Activated gamma-delta T cell (primary cell): ENCODE data around the gene LATS2.

Experiments
- DNase-seq: peaks from one replicate; lab custom pipeline; 2025; lab: John Stamatoyannopoulos, UW

LATS2 gene

GRCh38 chr13:21015284-21015683 lies 46.1 kb downstream of the LATS2 start:
- DNase-seq, result no peak

DNA sequence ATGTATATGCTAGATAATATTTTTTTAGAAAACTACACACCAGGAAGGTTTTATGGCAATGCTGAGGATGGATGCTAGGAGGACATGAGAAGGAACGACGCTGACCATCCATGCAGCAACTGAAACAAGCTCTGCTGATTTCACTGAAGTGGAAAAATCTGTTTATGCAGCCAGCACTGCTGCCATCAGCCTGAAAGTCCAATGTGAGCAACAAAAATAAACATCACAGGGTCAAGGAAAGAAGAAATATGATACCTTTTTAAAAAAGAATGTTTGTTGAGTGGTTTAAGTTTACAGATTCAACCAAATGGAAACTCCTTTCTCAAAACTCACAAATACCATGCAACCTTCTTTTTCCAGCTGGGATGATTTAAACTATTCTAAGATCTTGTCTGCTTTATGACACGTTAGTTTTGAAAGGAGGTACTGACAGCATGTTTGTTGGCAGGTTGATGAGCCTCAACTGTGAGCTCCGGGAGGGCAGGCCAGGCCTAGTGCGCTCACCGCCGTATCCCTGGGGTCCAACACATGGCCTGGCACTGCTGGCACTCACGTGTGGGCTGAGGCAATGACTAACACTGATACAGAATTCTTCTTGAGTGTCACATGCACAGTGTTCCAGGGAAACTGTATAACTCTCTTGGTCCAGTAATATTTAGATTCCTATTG lies 46.8 kb downstream of the LATS2 start:
- DNase-seq, result no peak

DNA sequence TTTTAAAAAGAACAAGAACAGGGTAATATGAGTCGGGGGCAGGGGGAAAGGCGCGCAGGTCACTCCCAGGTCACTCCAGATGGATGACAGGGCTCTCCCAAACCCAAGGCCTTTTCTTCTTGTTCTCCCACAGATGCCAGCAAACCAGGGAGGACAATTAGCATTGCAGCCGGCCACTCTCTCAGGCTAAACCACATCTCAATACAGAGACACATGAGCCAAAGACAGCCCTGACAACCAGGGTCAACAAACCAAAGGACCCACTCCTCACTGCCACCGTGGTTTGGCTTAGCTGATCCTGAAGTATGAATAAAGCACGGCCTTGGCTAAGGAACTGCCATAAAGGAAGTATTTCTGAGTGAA lies 47.3 kb downstream of the LATS2 start:
- no peak for DNase-seq

DNA sequence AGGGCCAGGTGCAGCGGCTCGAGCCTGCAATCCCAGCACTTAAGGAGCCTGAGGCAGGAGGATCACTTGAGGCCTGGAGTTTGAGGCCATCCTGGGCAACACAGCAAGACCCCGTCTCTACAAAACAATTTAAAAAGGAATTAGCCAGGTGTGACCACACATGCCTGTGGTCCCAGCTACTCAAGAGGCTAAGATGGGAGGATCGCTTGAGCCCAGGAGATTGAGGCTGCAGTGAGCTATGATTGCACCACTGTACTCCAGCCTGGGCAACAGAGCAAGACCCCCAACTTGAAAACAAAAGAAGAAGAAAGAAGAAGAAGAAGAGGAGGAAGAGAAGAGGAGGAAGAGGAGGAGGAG lies 47.7 kb downstream of the LATS2 start:
- DNase-seq, result no peak

DNA sequence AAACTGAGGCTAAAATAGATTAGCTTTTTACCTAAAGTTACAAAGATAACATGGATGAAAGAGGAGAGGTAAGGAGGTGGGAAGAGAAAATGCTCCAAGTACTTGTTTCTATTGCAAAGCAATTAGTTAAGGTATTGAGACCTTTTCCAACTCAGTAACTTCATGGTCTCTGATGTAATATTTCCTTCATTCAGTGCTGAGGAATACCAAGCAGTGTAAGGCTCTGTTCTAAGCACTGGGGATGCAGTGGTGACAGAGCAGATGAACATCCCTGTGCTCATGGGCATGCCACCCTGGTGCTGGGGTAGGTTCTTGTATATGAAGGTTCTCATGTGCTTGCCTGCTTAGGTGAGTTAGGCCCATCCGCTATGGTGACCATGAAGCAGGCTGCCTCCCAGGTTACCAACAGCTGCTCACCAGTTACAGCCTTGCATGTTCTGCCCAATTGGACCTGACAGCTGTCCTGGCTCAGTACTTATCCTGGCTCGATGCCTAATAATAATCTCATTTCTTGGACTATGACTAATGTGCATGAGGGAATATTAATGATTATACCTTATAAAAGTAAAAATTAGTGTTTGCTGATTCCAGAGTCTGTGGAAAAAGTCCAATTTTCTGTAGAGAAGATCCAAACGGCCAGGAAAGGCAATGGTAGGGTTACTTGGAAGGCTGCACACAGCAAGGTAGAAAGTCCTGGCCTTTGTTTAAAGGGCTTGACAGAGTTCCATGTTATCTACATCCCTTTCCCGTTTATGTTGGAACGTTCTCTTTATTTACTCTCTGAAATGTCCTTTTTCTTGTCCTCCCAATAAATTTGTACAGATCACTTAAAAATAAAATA lies 48.3 kb downstream of the LATS2 start:
- DNase-seq, result no peak

GRCh38 chr13:21012211-21012610 lies 49.2 kb downstream of the LATS2 start:
- DNase-seq, result no peak

DNA sequence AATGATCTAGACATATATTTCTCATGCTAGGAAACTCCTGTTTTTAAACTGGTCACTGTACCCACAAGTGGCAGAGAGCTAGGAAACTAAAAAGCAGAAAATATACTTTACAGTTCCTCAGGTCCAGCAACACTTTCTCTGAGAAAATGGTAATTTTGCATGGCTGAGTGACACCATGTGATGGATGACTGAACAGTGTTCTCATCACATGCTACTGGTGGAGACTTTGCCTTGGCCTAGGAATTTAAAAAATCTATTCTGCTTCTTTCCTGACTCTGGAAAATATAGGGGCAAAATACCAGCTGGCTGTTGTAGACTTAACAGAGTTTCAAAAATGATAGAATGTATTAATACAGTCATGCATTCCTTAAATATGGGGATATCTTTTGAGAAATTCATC lies 50.0 kb downstream of the LATS2 start:
- DNase-seq, result no peak

- DNase-seq, result no peak
Observed at GRCh38 chr13:21010621-21011020, 50.8 kb downstream of the LATS2 start.

- no peak for DNase-seq
Observed at GRCh38 chr13:21009036-21009435, 52.4 kb downstream of the LATS2 start.

DNA sequence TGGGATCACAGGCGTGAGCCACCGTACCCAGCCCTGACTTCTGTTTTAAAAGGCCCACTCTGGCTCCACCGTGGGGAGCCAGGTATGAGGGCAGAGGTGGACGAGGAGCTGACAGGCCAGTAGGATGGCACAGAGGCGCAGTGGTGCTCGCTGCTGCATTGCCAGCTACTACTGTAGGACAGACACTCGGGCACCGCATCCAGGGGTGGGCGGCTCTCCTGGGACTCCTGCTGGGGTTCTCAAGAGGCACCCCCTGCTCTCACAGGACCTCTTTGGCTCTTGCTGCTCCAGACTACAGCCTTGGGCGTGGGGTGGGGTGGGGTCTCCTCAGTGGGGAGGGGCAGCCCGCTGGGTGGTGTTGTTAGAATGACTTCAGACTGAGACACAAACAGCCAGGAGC lies 53.4 kb downstream of the LATS2 start:
- DNase-seq, result no peak

DNA sequence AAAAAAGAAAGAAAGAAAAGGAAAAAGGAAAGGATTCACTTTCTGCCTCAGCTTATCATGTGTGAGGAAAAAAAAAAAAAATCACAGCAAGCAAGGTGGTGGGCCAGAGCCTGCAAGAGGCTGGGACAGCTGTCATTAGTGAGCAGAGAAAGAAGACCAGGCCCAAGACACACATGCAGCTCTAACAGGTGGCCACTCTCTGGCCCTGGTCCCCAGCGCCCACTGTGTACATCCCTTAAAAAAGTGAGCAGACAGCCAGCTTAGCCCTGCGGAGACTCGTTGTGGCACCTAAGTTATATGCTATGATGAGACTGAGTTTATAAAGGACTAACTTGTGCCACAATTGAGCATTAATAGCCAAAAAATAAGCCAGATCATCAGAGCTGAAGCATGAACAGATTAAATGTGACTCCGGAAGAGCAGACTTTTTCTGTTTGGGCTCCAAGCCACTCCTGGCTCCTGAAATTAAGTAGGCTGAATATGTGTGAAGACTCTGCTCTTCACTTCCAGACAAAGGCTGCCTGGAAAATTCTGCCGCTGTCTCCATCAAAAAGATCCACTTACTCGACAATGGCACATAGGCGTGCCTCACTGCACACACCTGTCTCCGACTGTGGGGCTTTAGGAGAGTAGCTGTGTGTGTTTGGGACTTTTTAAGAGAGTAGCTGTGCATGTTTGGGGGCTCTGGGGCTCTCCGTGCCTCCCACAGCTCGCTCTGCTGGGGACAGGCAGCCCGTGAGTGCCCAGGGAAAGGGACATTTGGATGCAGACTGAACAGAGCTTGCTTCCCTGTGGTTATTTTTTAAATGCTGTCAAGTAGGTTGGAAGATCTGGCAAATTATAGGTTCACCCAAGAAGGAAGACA lies 55.0 kb downstream of the LATS2 start:
- no peak for DNase-seq

- DNase-seq, result no peak
Observed at GRCh38 chr13:21005193-21005592, 56.2 kb downstream of the LATS2 start.

GRCh38 chr13:21001471-21001870 lies 59.9 kb downstream of the LATS2 start:
- no peak for DNase-seq

DNA sequence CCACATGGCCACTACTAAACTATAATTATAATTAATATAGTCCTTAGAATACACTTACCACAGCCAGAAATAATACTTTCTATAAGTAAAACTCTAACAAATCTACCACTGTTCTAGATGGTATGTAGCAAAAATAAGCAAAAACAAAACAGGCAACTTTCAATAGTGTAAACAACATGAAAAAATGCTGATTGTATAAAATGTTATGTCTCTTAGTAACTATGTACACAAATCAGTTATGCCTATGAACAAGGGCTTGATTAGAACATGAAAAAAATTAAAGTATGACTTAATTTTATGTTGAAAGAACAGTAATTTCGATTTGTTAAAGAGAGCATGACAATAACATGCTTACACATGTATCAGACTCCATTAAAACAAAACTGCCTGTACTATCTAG lies 60.7 kb downstream of the LATS2 start:
- no peak for DNase-seq

DNA sequence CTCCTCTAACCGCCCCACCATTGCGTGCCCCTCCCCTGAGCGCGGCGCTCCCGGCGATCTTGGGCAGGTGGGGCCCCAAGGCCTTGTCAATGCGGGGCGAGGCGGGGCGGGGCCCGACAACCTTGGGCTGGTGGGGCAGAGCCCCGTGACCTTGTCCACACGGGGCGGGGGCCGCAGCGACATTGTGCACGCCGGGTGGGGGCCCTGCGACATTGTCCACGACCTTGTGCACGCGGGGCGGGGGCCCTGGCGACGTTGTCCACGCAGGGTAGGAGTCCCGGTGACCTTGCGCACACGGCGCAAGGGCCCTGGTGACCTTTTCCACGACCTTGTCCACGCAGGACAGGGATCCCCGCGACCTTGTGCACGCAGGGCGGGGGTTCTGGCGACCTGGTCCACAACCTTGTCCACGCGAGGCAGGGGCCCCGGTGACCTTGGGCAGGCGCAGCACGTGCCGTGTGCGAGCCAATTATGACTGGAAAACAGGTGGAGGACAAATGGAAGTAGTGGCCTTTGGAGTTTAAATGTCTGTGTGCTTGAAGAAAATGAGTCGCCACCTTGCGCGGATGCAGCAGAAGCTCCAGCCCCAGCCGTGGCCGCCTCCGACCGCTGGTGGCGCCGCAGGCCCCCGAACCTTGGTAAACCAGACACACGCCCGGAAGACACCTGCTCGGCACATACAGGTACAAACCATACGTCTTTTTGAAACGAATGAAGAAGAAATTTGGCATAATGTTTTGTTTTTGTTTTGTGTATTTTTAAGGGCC lies 62.6 kb downstream of the LATS2 start:
- DNase-seq, result no peak

GRCh38 chr13:20997301-20998161 lies 63.9 kb downstream of the LATS2 start:
- DNase-seq, result no peak

DNA sequence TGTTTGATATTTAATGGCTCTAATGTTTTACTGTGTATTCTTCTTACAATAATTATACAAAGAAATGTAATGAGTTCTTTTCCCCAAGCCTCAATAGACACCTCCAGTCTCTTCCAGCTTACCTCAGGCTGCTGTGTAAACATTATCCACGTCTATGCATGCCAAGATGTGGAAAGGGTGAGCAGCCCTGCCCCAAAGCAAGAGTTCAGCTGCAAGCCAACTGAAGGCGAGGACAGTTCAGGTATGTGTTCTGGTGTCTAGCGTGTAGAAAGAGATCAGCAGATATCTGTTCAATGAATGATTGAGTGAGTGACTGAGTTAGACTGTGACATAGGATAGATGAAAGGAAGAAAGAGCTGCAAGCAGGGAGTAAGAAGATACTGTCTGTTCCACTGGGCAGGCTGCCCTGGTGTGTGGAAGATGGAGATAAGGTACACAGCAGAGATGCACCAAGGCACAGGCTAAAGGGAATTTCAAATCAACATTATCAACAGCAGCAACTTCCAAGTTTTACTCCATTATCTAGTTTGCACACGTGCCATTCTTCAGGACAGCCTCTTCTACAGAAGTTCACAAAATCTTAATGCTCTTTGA lies 66.0 kb downstream of the LATS2 start:
- no peak for DNase-seq

DNA sequence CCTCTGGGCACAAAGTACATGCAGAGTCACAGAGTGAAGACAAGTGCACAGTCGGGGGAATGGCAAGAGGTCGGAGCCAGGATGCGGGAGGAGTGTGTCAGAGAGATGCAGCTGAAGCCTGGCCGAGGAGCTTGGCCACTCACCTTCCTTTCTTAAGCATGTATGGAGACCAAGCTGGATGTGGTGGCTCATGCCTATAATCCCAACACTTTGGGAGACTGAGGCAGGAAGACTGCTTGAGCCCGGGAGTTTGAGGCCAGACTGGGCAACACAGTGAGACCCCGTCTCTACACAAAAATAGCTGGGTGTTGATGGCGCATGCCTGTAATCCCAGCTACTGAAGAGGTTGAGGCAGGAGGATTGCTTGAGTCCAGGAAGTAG lies 67.0 kb downstream of the LATS2 start:
- no peak for DNase-seq

DNA sequence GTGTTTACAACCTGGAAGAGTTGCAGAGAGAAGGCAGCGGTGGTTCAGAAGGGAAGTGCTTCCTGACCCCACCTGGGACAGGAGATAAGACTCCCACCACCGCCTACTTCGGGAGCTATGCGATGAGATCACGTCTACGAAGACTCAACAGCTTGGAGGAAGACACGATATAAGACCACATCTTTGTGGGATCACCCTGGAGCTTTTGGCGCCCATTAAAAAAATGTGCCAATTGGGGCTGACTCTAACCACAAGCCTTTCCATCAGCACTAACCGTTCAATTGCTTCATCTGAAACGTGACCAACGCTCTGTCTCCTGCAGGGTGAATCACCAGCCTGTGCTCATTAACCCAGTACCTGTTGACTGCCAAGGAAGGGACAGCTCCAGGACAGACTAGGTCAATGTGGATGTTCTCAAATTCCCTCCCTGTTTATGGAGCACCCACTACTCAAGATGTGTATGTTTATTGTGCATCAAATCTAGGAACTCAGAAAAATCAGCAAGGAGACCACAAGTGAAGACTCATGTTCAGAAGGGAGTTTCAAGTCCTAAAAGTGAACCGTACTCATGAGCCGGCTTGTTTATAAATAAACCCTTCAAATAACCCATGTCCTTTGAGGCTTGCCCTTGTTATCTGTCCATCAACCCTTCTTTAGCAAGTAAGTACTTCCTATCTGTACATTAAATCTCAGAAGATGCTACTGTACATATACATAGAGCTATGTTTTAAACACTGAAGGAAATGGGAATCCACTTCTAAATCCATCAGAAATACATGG lies 67.5 kb downstream of the LATS2 start:
- DNase-seq, result no peak

- DNase-seq, result no peak
Observed at GRCh38 chr13:20993211-20993610, 68.2 kb downstream of the LATS2 start.
